GM12878 (cell line): ENCODE results near the gene GBP2. TPM values are rescaled to one million over a fixed set of nuclear protein-coding genes. Genes with fewer than 3 reads are reported as not detected.

Source experiments
- ATAC-seq: fragments of 200-7000 bp; cut with Tn5 transposase; 3 replicates; pipeline ENCODE4 v1.9.1; 2020; ENCODE audit warnings: mild to moderate bottlenecking, moderate library complexity
- BruUV-seq: library from RNA; stranded (reverse); fragments of 400-500 nt; replicated peaks from 2 replicates; lab custom pipeline; 2021; lab: Mats Ljungman, UMichigan
- CTCF ChIA-PET: fragments of 300-600 bp; sonication (Branson Sonifier 250); formaldehyde crosslinking; extraction: SDS; loops from one replicate; lab custom pipeline; 2021; ENCODE audit warnings: inconsistent platforms; lab: Yijun Ruan, JAX
- POLR2A ChIA-PET: fragments of 350-600 bp; formaldehyde crosslinking; extraction: SDS; loops from one replicate; lab custom pipeline; 2021; ENCODE audit warnings: inconsistent platforms; lab: Charles Lee
- RAD21 ChIA-PET: fragments of 300-600 bp; sonication (Branson Sonifier 250); formaldehyde crosslinking; loops from one replicate; lab custom pipeline; 2023; ENCODE audit warnings: antibody characterized with exemption; ENCODE audit not compliant: unreplicated experiment; lab: Charles Lee
- SMC1A ChIA-PET: fragments of 300-600 bp; sonication (Branson Sonifier 250); formaldehyde crosslinking; loops from one replicate; lab custom pipeline; 2023; ENCODE audit not compliant: unreplicated experiment, uncharacterized antibody; lab: Charles Lee
- DNase-seq: peaks from one replicate; pipeline ENCODE4 v3.0.0-alpha.2; 2011; ENCODE audit warnings: low read depth, low spot score
- FAIRE-seq: peaks from 3 replicates; lab custom pipeline; 2011; peaks lifted over from hg19 to GRCh38; lab: Jason Lieb, UNC
- H2AFZ ChIP-seq: 2 replicates; pipeline ENCODE4 v1.6.0; 2011; ENCODE audit warnings: low read depth, low read length, control low read depth; ENCODE audit not compliant: control insufficient read depth
- H3K27ac ChIP-seq: 2 replicates; pipeline ENCODE4 v1.5.1; 2011; ENCODE audit warnings: control low read depth; ENCODE audit not compliant: control insufficient read depth, insufficient read depth
- H3K27me3 ChIP-seq, 2 experiments: replicated peaks in 1 of 2; 2 replicates each; pipeline versions ENCODE4 v1.6.0 to v1.6.1; 2011; ENCODE audit warnings: low read length in 1 of 2; ENCODE audit not compliant: control insufficient read depth in 2 of 2, insufficient read depth in 2 of 2
- H3K36me3 ChIP-seq, 2 experiments: 2 replicates each; pipeline ENCODE4 v1.5.1; 2011; ENCODE audit warnings: low read length in 1 of 2; ENCODE audit not compliant: control insufficient read depth in 2 of 2, insufficient read depth in 2 of 2
- H3K4me1 ChIP-seq: 2 replicates; pipeline ENCODE4 v1.6.1; 2011; ENCODE audit warnings: mild to moderate bottlenecking, low read length, moderate library complexity, mixed read lengths; ENCODE audit not compliant: control insufficient read depth, insufficient read depth
- H3K4me2 ChIP-seq: 2 replicates; pipeline ENCODE4 v1.6.0; 2011; ENCODE audit warnings: control low read depth; ENCODE audit not compliant: control insufficient read depth, insufficient read depth
- H3K4me3 ChIP-seq: fragments of 200-600 bp; sonication (generic); 2 replicates; pipeline ENCODE4 v1.5.1; 2016
- H3K79me2 ChIP-seq: 2 replicates; pipeline ENCODE4 v1.6.0; 2011; ENCODE audit warnings: low read length; ENCODE audit not compliant: control insufficient read depth, insufficient read depth
- H3K9ac ChIP-seq: 2 replicates; pipeline ENCODE4 v1.8.0; 2011; ENCODE audit warnings: low read length, control low read depth, mixed read lengths; ENCODE audit not compliant: control insufficient read depth, insufficient read depth
- H3K9me3 ChIP-seq: replicated peaks from 3 replicates; pipeline ENCODE4 v1.5.1; 2011; ENCODE audit warnings: mild to moderate bottlenecking, low read length; ENCODE audit not compliant: control insufficient read depth, insufficient read depth
- H4K20me1 ChIP-seq: 2 replicates; pipeline ENCODE4 v1.6.0; 2011; ENCODE audit not compliant: control insufficient read depth, insufficient read depth
- ATF2 ChIP-seq: IDR thresholded peaks from 2 replicates; pipeline ENCODE4 v1.6.1; 2012; ENCODE audit warnings: low read length, inconsistent platforms
- CHD4 ChIP-seq: fragments of 200-600 bp; sonication (generic); IDR thresholded peaks from 2 replicates; pipeline ENCODE4 v1.6.1; 2016; ENCODE audit warnings: mild to moderate bottlenecking
- E2F4 ChIP-seq: IDR thresholded peaks from 2 replicates; pipeline ENCODE4 v1.6.1; 2012; ENCODE audit warnings: low read depth, low read length, improper control_type of control experiment
- ELK1 ChIP-seq: IDR thresholded peaks from 2 replicates; pipeline ENCODE4 v1.6.1; 2012; ENCODE audit warnings: low read depth, low read length, improper control_type of control experiment
- FOXK2 ChIP-seq: fragments of 450-650 bp; IDR thresholded peaks from 2 replicates; pipeline ENCODE4 v1.6.1; 2017; ENCODE audit warnings: mild to moderate bottlenecking, moderate library complexity
- MEF2A ChIP-seq: IDR thresholded peaks from 2 replicates; pipeline ENCODE4 v1.6.1; 2011; ENCODE audit warnings: low read depth, mild to moderate bottlenecking, low read length, moderate library complexity; ENCODE audit not compliant: insufficient read depth
- MYB ChIP-seq: fragments of 150-350 bp; IDR thresholded peaks from 2 replicates; pipeline ENCODE4 v1.6.1; 2014; ENCODE audit warnings: mild to moderate bottlenecking, low read depth, low read length, borderline replicate concordance
- NFYA ChIP-seq: IDR thresholded peaks from 2 replicates; pipeline ENCODE4 v1.6.1; 2011; ENCODE audit warnings: low read depth, mild to moderate bottlenecking, low read length, improper control_type of control experiment, borderline replicate concordance
- NKRF ChIP-seq: fragments of 450-650 bp; conservative IDR thresholded peaks from 2 replicates; pipeline ENCODE4 v1.6.1; 2017; ENCODE audit warnings: mild to moderate bottlenecking, moderate library complexity
- NR2C1 ChIP-seq: fragments of 450-650 bp; IDR thresholded peaks from 2 replicates; pipeline ENCODE4 v1.6.1; 2017; ENCODE audit warnings: antibody characterized with exemption, mild to moderate bottlenecking, moderate library complexity
- RCOR1 ChIP-seq: conservative IDR thresholded peaks from 2 replicates; pipeline ENCODE4 v1.6.1; 2012; ENCODE audit warnings: low read depth, low read length, improper control_type of control experiment
- RELA ChIP-seq: fragments of 450-650 bp; IDR thresholded peaks from 2 replicates; pipeline ENCODE4 v1.8.0; 2014; ENCODE audit warnings: borderline replicate concordance; ENCODE audit not compliant: partially characterized antibody
- SKIL ChIP-seq: fragments of 450-650 bp; IDR thresholded peaks from 2 replicates; pipeline ENCODE4 v1.6.1; 2017; ENCODE audit warnings: mild to moderate bottlenecking, low read depth, inconsistent platforms; ENCODE audit not compliant: poor library complexity, severe bottlenecking
- TARDBP ChIP-seq: IDR thresholded peaks from 2 replicates; pipeline ENCODE4 v1.6.1; 2016; ENCODE audit warnings: borderline replicate concordance
- TCF12 ChIP-seq: IDR thresholded peaks from 2 replicates; pipeline ENCODE4 v1.6.1; 2011; ENCODE audit warnings: low read depth, mild to moderate bottlenecking, low read length
- WRNIP1 ChIP-seq: IDR thresholded peaks from 2 replicates; pipeline ENCODE4 v1.6.1; 2011; ENCODE audit warnings: low read depth, low read length, improper control_type of control experiment, borderline replicate concordance
- ZNF217 ChIP-seq: fragments of 450-650 bp; IDR thresholded peaks from 2 replicates; pipeline ENCODE4 v1.6.1; 2017; ENCODE audit warnings: antibody characterized with exemption, mild to moderate bottlenecking
- WGBS: methylation state at CpG from one replicate; pipeline ENCODE4 v1.1.6; 2016; ENCODE audit warnings: low lambda C conversion rate; ENCODE audit not compliant: insufficient replicate concordance, insufficient coverage; ENCODE audit errors: missing lambda C conversion rate; 5-methylcytosine and 5-hydroxymethylcytosine counted together
- in situ Hi-C: fragments of 300-500 bp; cut with MboI; formaldehyde crosslinking; loops from 9 replicates; pipeline ENCODE4 v1.14.3; 2018; ENCODE audit warnings: mixed read lengths
- intact Hi-C: fragments of 100-400 bp; cut with micrococcal nuclease; formaldehyde crosslinking; loops from one replicate; pipeline ENCODE4 v1.14.2; 2022; ENCODE audit not compliant: unreplicated experiment
- polyA plus RNA-seq, 11 experiments: library from polyadenylated mRNA; depleted of rRNA in 4 of 11; unstranded in 6 of 11; stranded (reverse) in 5 of 11; fragments of >200 nt; fragmentation: Nextera tagmentation in 4 of 11; fragmentation: Illumina TruSeq in 1 of 11; extraction: Ambion mirVana in 4 of 11; extraction: Trizol in 1 of 11; gene quantifications; 1 replicate in 1 of 11; 2 replicates in 10 of 11; pipeline versions ENCODE4 v1.2.1 to v1.2.3, GENCODE V29; 2011 to 2016; ENCODE audit warnings: inconsistent platforms in 2 of 11, missing spikeins in 2 of 11, low read depth in 1 of 11
- total RNA-seq, 4 experiments: library from RNA; depleted of rRNA in 3 of 4; stranded (reverse); fragments of >200 nt in 3 of 4; fragmentation: Illumina TruSeq in 1 of 4; extraction: Trizol in 1 of 4; gene quantifications; 2 replicates each; pipeline versions ENCODE4 v1.2.1 to v1.2.3, GENCODE V29; 2013 to 2021

The GBP2 gene
- total and polyA plus RNA-seq, 10 of the 15 experiments (the other 5 are each of a cell fraction or from before 2014, with no cell fraction given): 1.6 to 5.9 (median 3.2) TPM

- WGBS: 25% methylated on average over 2 of the region's 2 CpGs
- no TSS peak for BruUV-seq
- no peak overlapping the region for H2AFZ ChIP-seq
- ChIA-PET RAD21 (no interaction called here), SMC1A (interaction anchor here (1.6 kb wide), 1 partner anchor 10 kb away, joined by 4 read pairs; no protein-coding TSS in a partner anchor), CTCF (interaction anchor here (1.2 kb wide), 1 partner anchor 10 kb away, joined by 4 read pairs; no protein-coding TSS in a partner anchor), POLR2A (no interaction called here)
- intact Hi-C loops (no loop called here), in situ Hi-C loops (no loop called here)
- no peaks in the 10 kb centered on the region for H3K27me3 ChIP-seq
- ATAC-seq (no peak), FAIRE-seq (no peak), DNase-seq (no peak)
- H3K9ac ChIP-seq: no peak overlapping the region
- H3K27ac ChIP-seq: no peak overlapping the region
- H3K4me1 ChIP-seq: no peaks in the 10 kb centered on the region
- H3K79me2 ChIP-seq: no peaks in the 10 kb centered on the region
- no peak overlapping the region for H3K4me2 ChIP-seq
- no peaks in the 10 kb centered on the region for H4K20me1 ChIP-seq
- H3K36me3 ChIP-seq: no peaks in the 10 kb centered on the region
- H3K4me3 ChIP-seq: no peak overlapping the region
- no peaks in the 10 kb centered on the region for H3K9me3 ChIP-seq
- TF ChIP-seq ATF2: no peak
- TF ChIP-seq ELK1: no peak
- TF ChIP-seq RCOR1: no peak
- TF ChIP-seq FOXK2: no peak
- no peak for TF ChIP-seq ZNF217
- TF ChIP-seq RELA: no peak
- TF ChIP-seq NKRF: no peak
- no peak for TF ChIP-seq E2F4
- no peak for TF ChIP-seq CHD4
- no peak for TF ChIP-seq NR2C1
- no peak for TF ChIP-seq NFYA
- TF ChIP-seq TARDBP: no peak
- TF ChIP-seq TCF12: no peak
- no peak for TF ChIP-seq MYB
- TF ChIP-seq WRNIP1: no peak
- no peak for TF ChIP-seq SKIL
- no peak for TF ChIP-seq MEF2A
These were observed 30.2 kb downstream of the GBP2 start for GRCh38 chr1:89095737-89096136.
